HEK293 (cell line): Measurements from ENCODE around the gene JOSD1.

Experiments
- CTCF ChIA-PET: fragments of 350-600 bp; formaldehyde crosslinking; extraction: SDS; loops from one replicate; lab custom pipeline; 2021; ENCODE audit warnings: antibody characterized with exemption; lab: Yijun Ruan, JAX
- POLR2A ChIA-PET: fragments of 300-600 bp; formaldehyde crosslinking; extraction: SDS; loops from one replicate; lab custom pipeline; 2020; ENCODE audit warnings: antibody characterized with exemption, inconsistent platforms; lab: Yijun Ruan, JAX
- H3K27ac ChIP-seq: fragments of 200-500 bp; sonication (Bioruptor generic); 2 replicates; pipeline ENCODE4 v1.5.1; 2014; ENCODE audit warnings: low read depth, low read length, control low read depth, inconsistent platforms; ENCODE audit errors: extremely low read depth
- H3K36me3 ChIP-seq, 2 experiments: fragments of 200-500 bp in 1 of 2; sonication (Bioruptor generic) in 1 of 2; 1 replicate in 1 of 2; 2 replicates in 1 of 2; pipeline ENCODE4 v1.5.1; 2014 to 2017; ENCODE audit warnings: inconsistent platforms in 2 of 2, low read length in 2 of 2; ENCODE audit not compliant: control insufficient read depth in 2 of 2, insufficient read depth in 1 of 2
- H3K4me1 ChIP-seq: fragments of 200-500 bp; sonication (Bioruptor generic); 2 replicates; pipeline ENCODE4 v1.5.1; 2014; ENCODE audit warnings: mild to moderate bottlenecking, low read length, inconsistent platforms; ENCODE audit not compliant: control insufficient read depth, insufficient read depth
- H3K4me3 ChIP-seq: 2 replicates; pipeline ENCODE4 v1.5.1; 2011; ENCODE audit warnings: low read depth, mild to moderate bottlenecking, control low read depth, low read length, moderate library complexity
- H3K9me3 ChIP-seq: fragments of 200-500 bp; sonication (Bioruptor generic); 2 replicates; pipeline ENCODE4 v1.5.1; 2014; ENCODE audit warnings: low read depth, low read length, inconsistent platforms; ENCODE audit not compliant: control insufficient read depth, insufficient read depth
- GLI2 ChIP-seq: fragments of 450-650 bp; formaldehyde crosslinking; IDR thresholded peaks from 2 replicates; pipeline ENCODE4; 2017; ENCODE audit warnings: missing biosample characterization, missing genetic modification characterization, low read depth, borderline replicate concordance
- KLF1 ChIP-seq: fragments of 450-650 bp; formaldehyde crosslinking; IDR thresholded peaks from 2 replicates; pipeline ENCODE4 v1.5.1; 2016; ENCODE audit warnings: missing biosample characterization, missing genetic modification characterization
- ZBTB17 ChIP-seq: fragments of 450-650 bp; formaldehyde crosslinking; IDR thresholded peaks from 2 replicates; pipeline ENCODE4 v1.5.1; 2016; ENCODE audit warnings: missing biosample characterization, missing genetic modification characterization
- ZBTB48 ChIP-seq: fragments of 450-650 bp; formaldehyde crosslinking; IDR thresholded peaks from 2 replicates; pipeline ENCODE4 v1.5.1; 2016; ENCODE audit warnings: missing biosample characterization, missing genetic modification characterization
- ZNF16 ChIP-seq: fragments of 450-650 bp; formaldehyde crosslinking; IDR thresholded peaks from 2 replicates; pipeline ENCODE4 v1.5.1; 2016; ENCODE audit warnings: low read depth, missing biosample characterization, missing genetic modification characterization
- ZNF174 ChIP-seq: fragments of 450-650 bp; formaldehyde crosslinking; IDR thresholded peaks from 2 replicates; pipeline ENCODE4 v1.5.0; 2017; ENCODE audit warnings: missing biosample characterization, mild to moderate bottlenecking, missing genetic modification characterization
- ZNF416 ChIP-seq: fragments of 450-650 bp; formaldehyde crosslinking; IDR thresholded peaks from 2 replicates; pipeline ENCODE4 v1.5.1; 2016; ENCODE audit warnings: missing biosample characterization, missing genetic modification characterization
- ZNF558 ChIP-seq: fragments of 450-650 bp; formaldehyde crosslinking; IDR thresholded peaks from 2 replicates; pipeline ENCODE4 v1.5.1; 2016; ENCODE audit warnings: missing biosample characterization, missing genetic modification characterization
- ZNF658 ChIP-seq: fragments of 450-650 bp; formaldehyde crosslinking; IDR thresholded peaks from 2 replicates; pipeline ENCODE4; 2016; ENCODE audit warnings: missing biosample characterization, missing genetic modification characterization
- ZNF747 ChIP-seq: fragments of 450-650 bp; formaldehyde crosslinking; IDR thresholded peaks from 2 replicates; pipeline ENCODE4 v1.5.1; 2016; ENCODE audit warnings: missing biosample characterization, missing genetic modification characterization
- TF ChIP-seq, protein P1 (sequence below): fragments of 450-650 bp; formaldehyde crosslinking; conservative IDR thresholded peaks from 2 replicates; pipeline ENCODE4 v1.5.1; 2016; ENCODE audit warnings: low read depth, missing biosample characterization, missing genetic modification characterization
- TF ChIP-seq, protein P2 (sequence below): fragments of 450-650 bp; formaldehyde crosslinking; IDR thresholded peaks from 2 replicates; pipeline ENCODE4 v1.5.1; 2016; ENCODE audit warnings: missing biosample characterization, missing genetic modification characterization
- TF ChIP-seq, protein P3 (sequence below): fragments of 450-650 bp; formaldehyde crosslinking; IDR thresholded peaks from 2 replicates; pipeline ENCODE4 v1.5.1; 2016; ENCODE audit warnings: missing biosample characterization, missing genetic modification characterization, borderline replicate concordance
- TF ChIP-seq, protein P4 (sequence below): fragments of 450-650 bp; formaldehyde crosslinking; IDR thresholded peaks from 2 replicates; pipeline ENCODE4 v1.5.1; 2016; ENCODE audit warnings: missing biosample characterization, missing genetic modification characterization

JOSD1 gene

DNA sequence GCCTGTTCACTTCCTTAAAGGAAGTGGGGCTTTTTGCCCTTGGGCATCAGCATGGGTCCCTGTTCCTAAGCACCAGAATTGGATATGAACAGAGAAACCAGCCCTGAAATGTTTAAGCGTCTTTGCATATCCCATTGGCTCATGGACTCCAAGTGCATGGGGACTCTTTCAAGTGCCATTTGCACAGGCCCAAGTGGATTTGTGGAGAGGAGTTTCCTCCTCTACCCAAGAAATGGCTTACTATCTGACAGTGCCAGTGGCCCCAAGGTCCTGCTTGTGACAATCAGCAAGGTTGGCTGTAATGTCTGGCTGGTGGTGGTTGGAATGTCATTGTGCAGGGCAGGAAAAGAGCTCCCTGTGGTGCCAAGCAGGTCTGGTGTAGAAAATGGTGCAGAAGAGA, 15.0 kb downstream of the JOSD1 start (continued):
- TF ChIP-seq, protein P1, sequence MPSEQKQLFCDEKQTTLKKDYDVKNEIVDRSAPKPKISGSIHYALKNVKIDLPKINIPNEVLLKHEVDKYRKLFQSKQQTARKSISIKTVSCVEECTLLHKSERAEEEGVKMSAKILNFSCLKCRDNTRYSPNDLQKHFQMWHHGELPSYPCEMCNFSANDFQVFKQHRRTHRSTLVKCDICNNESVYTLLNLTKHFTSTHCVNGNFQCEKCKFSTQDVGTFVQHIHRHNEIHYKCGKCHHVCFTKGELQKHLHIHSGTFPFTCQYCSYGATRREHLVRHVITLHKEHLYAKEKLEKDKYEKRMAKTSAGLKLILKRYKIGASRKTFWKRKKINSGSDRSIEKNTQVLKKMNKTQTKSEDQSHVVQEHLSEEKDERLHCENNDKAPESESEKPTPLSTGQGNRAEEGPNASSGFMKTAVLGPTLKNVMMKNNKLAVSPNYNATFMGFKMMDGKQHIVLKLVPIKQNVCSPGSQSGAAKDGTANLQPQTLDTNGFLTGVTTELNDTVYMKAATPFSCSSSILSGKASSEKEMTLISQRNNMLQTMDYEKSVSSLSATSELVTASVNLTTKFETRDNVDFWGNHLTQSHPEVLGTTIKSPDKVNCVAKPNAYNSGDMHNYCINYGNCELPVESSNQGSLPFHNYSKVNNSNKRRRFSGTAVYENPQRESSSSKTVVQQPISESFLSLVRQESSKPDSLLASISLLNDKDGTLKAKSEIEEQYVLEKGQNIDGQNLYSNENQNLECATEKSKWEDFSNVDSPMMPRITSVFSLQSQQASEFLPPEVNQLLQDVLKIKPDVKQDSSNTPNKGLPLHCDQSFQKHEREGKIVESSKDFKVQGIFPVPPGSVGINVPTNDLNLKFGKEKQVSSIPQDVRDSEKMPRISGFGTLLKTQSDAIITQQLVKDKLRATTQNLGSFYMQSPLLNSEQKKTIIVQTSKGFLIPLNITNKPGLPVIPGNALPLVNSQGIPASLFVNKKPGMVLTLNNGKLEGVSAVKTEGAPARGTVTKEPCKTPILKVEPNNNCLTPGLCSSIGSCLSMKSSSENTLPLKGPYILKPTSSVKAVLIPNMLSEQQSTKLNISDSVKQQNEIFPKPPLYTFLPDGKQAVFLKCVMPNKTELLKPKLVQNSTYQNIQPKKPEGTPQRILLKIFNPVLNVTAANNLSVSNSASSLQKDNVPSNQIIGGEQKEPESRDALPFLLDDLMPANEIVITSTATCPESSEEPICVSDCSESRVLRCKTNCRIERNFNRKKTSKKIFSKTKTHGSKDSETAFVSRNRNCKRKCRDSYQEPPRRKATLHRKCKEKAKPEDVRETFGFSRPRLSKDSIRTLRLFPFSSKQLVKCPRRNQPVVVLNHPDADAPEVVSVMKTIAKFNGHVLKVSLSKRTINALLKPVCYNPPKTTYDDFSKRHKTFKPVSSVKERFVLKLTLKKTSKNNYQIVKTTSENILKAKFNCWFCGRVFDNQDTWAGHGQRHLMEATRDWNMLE (tag by site-specific recombination) = no peak
- no peak for TF ChIP-seq ZNF658 (tag by site-specific recombination)

DNA sequence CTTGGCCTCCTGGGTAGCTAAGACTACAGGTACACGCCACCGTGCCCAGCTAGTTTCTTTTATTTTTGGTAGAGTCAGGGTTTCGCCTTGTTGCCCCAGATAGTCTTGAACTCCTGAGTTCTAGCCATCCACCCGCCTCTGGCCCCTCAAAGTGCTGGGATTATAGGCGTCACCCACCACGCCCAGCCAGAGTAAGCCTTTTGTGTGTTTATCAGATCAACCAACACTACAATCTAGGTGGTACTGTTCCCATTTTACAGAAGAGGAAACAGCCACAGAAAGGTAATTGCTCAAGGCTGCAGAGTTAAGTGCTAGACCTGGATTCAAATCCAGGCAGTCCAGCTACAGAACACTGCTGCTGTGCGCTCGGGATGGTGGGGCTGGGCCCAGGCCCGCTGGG, 15.8 kb downstream of the JOSD1 start:
- peak; percentile 82 for TF ChIP-seq KLF1 (tag by site-specific recombination)
- TF ChIP-seq, protein P2, sequence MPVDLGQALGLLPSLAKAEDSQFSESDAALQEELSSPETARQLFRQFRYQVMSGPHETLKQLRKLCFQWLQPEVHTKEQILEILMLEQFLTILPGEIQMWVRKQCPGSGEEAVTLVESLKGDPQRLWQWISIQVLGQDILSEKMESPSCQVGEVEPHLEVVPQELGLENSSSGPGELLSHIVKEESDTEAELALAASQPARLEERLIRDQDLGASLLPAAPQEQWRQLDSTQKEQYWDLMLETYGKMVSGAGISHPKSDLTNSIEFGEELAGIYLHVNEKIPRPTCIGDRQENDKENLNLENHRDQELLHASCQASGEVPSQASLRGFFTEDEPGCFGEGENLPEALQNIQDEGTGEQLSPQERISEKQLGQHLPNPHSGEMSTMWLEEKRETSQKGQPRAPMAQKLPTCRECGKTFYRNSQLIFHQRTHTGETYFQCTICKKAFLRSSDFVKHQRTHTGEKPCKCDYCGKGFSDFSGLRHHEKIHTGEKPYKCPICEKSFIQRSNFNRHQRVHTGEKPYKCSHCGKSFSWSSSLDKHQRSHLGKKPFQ = no peak
- ChIA-PET CTCF (no interaction called here), POLR2A (no interaction called here)
- Histone ChIP-seq H3K9me3 (no peaks in the 10 kb centered on the region), H3K36me3 (peaks cover 34 to 73% of the 10 kb centered on the region in 2 experiments), H3K4me3 (no peak overlapping the region), H3K27ac (no peak overlapping the region), H3K4me1 (no peaks in the 10 kb centered on the region)

DNA sequence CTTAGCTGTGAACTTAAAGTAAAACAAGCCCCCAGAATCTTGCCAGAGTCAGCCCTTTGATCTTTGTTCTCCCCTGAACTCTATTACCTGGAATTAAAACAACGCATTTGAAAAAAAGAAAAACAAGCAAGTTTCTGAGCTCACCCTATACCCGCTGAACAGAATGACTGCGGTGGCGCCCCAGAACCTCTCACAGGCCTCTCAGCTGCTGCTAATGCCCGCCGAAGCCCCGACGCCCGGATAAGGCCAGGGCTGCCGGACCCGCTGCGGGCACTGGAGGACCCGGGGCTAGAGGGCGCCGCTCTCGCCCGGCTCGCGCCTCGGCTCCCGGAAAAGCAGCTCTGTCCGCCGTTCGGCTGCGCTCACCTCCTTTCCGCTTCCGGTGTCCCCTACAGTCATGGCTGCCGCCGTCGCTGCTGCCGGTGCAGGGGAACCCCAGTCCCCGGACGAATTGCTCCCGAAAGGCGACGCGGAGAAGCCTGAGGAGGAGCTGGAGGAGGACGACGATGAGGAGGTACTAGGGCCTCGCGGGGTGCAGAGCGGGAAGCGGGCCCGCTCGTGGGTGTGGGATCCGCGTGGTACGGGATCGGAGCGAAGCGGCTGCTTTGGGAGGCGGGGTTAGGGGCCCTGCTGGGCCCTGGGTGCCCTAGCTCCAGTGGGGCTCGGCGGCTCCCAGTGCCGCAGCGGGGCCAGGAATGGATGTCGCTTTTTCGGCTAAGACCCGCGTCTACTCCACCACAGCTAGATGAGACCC, 19.0 kb downstream of the JOSD1 start, which contains the start of gene TOMM22:
Gene TOMM22 (plus strand): TSS at position 376 of the 754 bp plus-strand sequence. CDS start 22 bp downstream, at position 398.
- H3K36me3 ChIP-seq = peaks cover 13 to 41% of the 10 kb centered on the region in 2 experiments
- CTCF ChIA-PET = interaction anchor here (0.6 to 2.9 kb wide), 29 partner anchors 11 to 1004 kb away, joined by 3 to 31 read pairs (median 3); partner anchors contain the start of gene GTPBP1
- POLR2A ChIA-PET = interaction anchor here (0.5 to 3.2 kb wide), 17 partner anchors 10 to 728 kb away, joined by 3 to 60 read pairs (median 4); partner anchors contain the start of genes C22orf23, GTPBP1, JOSD1 and PICK1
- TF ChIP-seq ZNF416 (tag by site-specific recombination) (no peak), GLI2 (tag by site-specific recombination) (no peak), ZNF558 (no peak; the same call in 1 of the 2 replicates), ZNF174 (tag by site-specific recombination) (no peak), ZBTB48 (tag by site-specific recombination) (peak; percentile 98), ZNF747 (tag by site-specific recombination) (no peak), ZBTB17 (tag by site-specific recombination) (peak; percentile 94), ZNF16 (tag by site-specific recombination) (no peak)
- TF ChIP-seq, protein P3, sequence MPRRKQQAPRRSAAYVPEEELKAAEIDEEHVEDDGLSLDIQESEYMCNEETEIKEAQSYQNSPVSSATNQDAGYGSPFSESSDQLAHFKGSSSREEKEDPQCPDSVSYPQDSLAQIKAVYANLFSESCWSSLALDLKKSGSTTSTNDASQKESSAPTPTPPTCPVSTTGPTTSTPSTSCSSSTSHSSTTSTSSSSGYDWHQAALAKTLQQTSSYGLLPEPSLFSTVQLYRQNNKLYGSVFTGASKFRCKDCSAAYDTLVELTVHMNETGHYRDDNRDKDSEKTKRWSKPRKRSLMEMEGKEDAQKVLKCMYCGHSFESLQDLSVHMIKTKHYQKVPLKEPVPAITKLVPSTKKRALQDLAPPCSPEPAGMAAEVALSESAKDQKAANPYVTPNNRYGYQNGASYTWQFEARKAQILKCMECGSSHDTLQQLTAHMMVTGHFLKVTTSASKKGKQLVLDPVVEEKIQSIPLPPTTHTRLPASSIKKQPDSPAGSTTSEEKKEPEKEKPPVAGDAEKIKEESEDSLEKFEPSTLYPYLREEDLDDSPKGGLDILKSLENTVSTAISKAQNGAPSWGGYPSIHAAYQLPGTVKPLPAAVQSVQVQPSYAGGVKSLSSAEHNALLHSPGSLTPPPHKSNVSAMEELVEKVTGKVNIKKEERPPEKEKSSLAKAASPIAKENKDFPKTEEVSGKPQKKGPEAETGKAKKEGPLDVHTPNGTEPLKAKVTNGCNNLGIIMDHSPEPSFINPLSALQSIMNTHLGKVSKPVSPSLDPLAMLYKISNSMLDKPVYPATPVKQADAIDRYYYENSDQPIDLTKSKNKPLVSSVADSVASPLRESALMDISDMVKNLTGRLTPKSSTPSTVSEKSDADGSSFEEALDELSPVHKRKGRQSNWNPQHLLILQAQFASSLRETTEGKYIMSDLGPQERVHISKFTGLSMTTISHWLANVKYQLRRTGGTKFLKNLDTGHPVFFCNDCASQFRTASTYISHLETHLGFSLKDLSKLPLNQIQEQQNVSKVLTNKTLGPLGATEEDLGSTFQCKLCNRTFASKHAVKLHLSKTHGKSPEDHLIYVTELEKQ (tag by site-specific recombination) = no peak
- TF ChIP-seq, protein P4, sequence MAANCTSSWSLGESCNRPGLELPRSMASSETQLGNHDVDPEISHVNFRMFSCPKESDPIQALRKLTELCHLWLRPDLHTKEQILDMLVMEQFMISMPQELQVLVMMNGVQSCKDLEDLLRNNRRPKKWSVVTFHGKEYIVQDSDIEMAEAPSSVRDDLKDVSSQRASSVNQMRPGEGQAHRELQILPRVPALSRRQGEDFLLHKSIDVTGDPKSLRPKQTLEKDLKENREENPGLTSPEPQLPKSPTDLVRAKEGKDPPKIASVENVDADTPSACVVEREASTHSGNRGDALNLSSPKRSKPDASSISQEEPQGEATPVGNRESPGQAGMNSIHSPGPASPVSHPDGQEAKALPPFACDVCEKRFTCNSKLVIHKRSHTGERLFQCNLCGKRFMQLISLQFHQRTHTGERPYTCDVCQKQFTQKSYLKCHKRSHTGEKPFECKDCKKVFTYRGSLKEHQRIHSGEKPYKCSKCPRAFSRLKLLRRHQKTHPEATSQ (tag by site-specific recombination) = peak; percentile 93

More for the DNA sequence above, 19.0 kb downstream of the JOSD1 start, which contains the start of gene TOMM22:
- H3K4me3 ChIP-seq = peak within 1 kb of the TSS; percentile 94
- no peaks in the 10 kb centered on the region for H3K4me1 ChIP-seq
- H3K9me3 ChIP-seq = no peaks in the 10 kb centered on the region
- H3K27ac ChIP-seq = peak within 1 kb of the TSS; percentile 5
